GM12872 (cell line): ENCODE results near the gene TMEM145.
A peak's percentile ranks its signal among the peaks of the same experiment; 100 is the strongest.

ENCODE experiments used
- TF ChIP-seq, protein P1 (sequence below): IDR thresholded peaks from 3 replicates; pipeline ENCODE4 v1.5.1; 2011; ENCODE audit warnings: low read depth, mild to moderate bottlenecking, low read length, moderate library complexity; ENCODE audit not compliant: insufficient read depth

The TMEM145 gene

DNA sequence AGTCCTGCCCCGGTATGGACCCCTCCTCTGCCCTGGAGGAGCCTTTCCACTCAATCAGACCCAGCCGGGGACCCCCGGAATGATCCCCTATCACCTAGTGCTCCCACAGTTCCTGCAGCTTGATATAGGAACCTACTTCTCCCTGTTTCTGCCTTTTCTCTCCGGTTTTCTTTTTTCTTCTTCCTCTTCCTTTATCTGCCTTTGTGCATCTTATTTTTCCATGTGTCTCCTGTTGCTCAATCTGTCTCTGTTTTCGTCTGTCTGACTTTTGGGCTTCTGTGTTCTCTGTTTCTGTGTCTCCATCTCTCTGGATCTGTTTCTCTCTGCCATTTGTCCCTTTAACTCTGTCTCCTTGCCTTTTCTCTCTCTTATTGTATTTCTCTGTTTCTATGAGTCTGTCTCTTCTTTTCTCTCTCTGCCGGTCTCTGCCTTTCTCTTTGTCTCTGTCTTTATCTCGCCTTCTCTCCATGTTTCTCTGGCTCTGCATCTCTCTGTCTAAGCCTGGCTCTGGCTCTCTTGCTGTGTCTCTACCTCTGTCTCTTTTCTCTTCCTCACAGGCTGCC lies 22.3 kb downstream of the TMEM145 start:
- TF ChIP-seq, protein P1, sequence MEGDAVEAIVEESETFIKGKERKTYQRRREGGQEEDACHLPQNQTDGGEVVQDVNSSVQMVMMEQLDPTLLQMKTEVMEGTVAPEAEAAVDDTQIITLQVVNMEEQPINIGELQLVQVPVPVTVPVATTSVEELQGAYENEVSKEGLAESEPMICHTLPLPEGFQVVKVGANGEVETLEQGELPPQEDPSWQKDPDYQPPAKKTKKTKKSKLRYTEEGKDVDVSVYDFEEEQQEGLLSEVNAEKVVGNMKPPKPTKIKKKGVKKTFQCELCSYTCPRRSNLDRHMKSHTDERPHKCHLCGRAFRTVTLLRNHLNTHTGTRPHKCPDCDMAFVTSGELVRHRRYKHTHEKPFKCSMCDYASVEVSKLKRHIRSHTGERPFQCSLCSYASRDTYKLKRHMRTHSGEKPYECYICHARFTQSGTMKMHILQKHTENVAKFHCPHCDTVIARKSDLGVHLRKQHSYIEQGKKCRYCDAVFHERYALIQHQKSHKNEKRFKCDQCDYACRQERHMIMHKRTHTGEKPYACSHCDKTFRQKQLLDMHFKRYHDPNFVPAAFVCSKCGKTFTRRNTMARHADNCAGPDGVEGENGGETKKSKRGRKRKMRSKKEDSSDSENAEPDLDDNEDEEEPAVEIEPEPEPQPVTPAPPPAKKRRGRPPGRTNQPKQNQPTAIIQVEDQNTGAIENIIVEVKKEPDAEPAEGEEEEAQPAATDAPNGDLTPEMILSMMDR = no peak

DNA sequence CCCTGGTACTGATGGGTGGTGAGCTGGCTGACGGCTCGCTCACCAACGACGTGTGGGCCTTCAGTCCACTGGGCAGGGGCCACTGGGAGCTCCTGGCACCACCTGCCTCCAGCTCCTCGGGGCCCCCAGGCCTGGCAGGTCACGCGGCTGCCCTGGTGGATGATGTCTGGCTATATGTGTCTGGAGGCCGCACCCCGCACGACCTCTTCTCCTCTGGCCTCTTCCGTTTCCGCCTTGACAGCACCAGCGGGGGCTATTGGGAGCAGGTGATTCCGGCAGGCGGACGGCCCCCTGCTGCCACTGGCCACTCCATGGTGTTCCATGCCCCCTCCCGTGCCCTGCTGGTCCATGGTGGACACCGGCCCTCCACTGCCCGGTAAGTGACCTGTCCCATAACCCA lies 22.9 kb downstream of the TMEM145 start:
- TF ChIP-seq, protein P1 = no peak

DNA sequence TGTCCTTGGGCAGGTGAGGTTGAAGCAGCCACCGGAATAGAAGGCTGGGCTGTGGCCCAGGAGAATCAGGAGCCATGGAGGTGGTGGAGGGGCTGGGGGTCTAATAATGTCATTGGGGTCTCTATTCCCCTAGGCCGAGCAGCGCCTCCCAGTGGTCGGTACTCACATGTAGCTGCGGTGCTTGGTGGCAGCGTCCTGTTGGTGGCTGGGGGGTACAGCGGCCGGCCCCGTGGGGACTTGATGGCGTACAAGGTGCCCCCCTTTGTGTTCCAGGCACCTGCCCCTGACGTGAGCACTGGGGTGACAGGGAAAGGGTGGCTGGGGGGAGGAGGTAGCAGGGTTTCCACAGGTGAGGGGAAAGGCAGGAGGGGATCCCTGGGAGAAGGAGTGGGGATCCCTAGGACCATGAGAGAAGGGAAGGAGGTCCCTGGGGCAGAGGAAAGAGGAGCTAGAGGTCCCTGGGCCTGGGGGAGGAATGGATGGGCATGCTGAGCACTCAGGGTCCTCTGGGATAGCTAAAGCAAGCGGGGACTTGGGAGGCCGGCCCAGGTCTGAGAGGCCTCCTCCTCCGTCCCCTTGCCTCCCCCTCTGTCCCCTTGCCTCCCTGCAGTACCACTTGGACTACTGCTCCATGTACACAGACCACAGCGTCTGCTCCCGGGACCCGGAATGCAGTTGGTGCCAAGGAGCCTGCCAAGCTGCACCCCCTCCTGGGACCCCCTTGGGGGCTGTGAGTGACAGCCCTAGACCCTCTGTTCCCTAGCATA lies 30.4 kb downstream of the TMEM145 start:
- TF ChIP-seq, protein P1 = peak; percentile 26; the same call in 1 of the 3 replicates

DNA sequence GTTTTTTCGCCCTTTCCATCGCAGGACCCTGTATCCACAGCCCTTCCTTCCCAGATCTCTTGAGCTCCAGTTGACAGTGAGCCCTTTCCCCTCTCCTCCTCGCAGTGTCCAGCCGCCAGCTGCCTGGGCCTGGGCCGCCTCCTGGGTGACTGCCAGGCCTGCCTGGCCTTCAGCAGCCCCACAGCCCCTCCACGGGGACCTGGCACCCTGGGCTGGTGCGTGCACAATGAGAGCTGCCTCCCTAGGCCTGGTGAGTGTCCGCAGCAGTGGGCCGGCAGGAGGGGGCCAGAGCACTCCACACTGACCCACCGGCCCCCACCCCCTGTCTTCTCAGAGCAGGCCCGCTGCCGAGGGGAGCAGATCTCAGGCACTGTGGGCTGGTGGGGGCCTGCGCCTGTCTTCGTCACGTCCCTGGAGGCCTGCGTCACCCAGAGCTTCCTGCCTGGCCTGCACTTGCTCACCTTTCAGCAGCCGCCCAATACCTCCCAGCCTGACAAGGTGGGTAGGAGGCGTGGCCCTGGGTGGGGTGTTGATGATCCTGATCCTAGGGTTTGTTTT lies 31.3 kb downstream of the TMEM145 start:
- TF ChIP-seq, protein P1 = no peak

DNA sequence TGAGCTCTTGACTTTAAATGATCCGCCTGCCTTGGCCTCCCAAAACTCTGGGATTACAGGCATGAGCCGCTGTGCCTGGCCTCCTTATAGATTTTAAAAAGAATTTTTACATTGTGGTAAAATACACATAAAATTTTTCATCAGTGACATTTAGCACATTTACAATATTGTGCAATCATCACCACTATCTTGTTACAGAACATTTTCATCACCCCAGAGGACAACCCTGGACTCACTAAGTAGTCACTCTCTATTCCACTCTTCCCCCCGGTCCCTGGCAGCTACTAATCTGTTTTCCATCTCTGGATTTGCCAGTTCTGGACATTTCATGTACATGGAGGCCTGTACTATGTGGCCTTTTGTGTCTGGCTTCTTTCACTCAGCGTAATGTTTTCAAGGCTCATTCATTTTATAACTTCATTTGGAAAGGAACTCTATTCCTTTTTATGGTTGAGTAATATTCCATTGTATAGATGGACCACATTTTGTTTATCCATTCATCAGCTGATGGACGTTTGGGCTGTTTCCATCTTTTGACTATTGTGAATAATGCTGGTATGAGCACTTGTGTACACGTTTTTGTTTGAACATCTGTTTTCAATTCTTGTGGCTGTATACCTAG lies 32.2 kb downstream of the TMEM145 start:
- TF ChIP-seq, protein P1 = no peak

DNA sequence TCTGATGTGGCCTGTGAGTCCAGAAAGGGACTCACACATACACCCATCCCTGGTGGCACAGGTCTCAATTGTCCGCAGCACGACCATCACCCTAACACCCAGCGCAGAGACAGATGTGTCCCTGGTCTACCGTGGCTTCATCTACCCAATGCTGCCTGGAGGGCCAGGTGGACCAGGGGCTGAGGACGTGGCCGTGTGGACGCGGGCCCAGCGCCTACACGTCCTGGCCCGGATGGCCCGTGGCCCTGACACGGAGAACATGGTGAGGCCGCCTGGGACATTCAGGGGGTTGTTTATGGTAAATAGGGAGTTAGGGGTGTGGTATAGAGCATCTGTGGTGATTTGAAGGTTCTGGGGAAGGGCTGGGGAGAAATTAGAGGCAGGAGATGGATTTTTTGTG lies 35.1 kb downstream of the TMEM145 start:
- TF ChIP-seq, protein P1 = no peak

DNA sequence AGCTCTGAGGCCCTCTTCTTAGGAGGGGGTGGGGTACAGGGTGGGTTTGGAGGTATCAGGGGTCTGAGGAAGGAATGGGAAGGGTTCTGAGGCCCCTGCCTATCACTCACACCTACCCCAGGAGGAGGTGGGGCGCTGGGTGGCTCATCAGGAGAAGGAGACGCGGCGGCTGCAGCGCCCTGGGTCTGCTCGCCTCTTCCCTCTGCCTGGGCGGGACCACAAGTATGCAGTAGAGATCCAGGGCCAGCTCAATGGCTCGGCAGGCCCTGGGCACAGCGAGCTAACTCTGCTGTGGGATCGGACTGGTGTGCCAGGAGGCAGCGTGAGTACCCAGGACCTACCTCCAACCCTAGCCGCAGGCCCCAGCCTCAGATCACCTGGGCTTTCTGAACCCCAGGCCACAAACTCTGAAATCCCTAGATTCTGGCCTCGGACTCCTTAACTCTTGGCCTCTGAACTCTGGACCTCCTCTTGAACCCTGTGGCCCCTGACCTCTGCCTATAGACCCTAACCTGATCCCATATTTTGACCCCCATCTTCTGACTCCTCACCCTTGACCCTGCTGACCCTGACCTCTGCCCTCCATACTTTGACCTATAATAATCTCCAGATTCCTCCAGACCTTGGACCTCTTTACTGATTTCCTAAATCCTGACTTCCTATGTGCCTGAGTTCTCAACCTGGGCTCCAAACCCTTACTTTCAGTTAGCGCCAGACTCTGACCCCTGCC lies 36.4 kb downstream of the TMEM145 start:
- TF ChIP-seq, protein P1 = no peak
